ENCODE measurements around the gene APP.

DNA sequence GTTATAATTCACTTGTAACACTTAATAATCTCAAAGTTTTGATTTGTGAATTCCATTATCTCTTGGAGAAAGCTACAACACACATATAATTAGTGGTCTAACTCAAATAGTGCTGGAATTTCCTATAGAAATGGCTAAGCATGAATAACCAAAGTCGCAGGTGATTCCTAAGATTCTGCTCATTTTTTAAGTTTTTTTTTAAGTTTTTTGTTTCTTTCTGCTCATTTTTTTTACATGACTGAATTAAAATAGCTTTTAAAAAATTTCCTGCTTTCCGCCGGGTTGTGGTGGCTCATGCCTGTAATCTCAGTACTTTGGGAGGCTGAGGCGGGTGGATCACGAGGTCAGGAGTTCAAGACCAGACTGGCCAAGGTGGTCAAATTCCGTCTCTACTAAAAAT, 90.4 kb downstream of the APP start:
- TF ChIP-seq, protein P1, sequence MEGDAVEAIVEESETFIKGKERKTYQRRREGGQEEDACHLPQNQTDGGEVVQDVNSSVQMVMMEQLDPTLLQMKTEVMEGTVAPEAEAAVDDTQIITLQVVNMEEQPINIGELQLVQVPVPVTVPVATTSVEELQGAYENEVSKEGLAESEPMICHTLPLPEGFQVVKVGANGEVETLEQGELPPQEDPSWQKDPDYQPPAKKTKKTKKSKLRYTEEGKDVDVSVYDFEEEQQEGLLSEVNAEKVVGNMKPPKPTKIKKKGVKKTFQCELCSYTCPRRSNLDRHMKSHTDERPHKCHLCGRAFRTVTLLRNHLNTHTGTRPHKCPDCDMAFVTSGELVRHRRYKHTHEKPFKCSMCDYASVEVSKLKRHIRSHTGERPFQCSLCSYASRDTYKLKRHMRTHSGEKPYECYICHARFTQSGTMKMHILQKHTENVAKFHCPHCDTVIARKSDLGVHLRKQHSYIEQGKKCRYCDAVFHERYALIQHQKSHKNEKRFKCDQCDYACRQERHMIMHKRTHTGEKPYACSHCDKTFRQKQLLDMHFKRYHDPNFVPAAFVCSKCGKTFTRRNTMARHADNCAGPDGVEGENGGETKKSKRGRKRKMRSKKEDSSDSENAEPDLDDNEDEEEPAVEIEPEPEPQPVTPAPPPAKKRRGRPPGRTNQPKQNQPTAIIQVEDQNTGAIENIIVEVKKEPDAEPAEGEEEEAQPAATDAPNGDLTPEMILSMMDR (IDR thresholded peaks at IDR 0.05; ENCODE audit: low read depth, low read length, poor library complexity, severe bottlenecking): no peak
- no peak for TF ChIP-seq EZH2phosphoT487 (IDR thresholded peaks at IDR 0.05; ENCODE audit: borderline replicate concordance, low read length)

Measured in DOHH2 (cell line).